Lung (tissue), 12 donors: ENCODE results near the gene MYBBP1A. TPM values are rescaled to one million over a fixed set of nuclear protein-coding genes. Genes with fewer than 3 reads are reported as not detected.
A peak's percentile ranks its signal among the peaks of the same experiment; 100 is the strongest.
"Not testable (repeated sequence)": the region's sequence is repeated elsewhere in the genome, so short reads cannot be mapped to it uniquely, and the experiment has no call there.

Experiments used
- ATAC-seq: fragments of 200-7000 bp; cut with Tn5 transposase; one replicate; pipeline ENCODE4 v1.9.1; 2020; ENCODE audit warnings: moderate number of reproducible peaks; ENCODE audit not compliant: insufficient read depth, low FRiP score
- DNase-seq, 3 donors: peaks; one replicate each; pipeline ENCODE4 v3.0.0-alpha.2; 2013 to 2017
- H3K27ac ChIP-seq, 2 donors: one replicate each; pipeline ENCODE4 v1.5.1; 2013; ENCODE audit warnings: mild to moderate bottlenecking in 2 of 2, moderate library complexity in 2 of 2, control low read depth in 1 of 2, inconsistent platforms in 1 of 2, low read depth in 1 of 2, low read length in 1 of 2
- H3K27me3 ChIP-seq, 3 donors: one replicate each; pipeline ENCODE4 v1.5.1; 2013; ENCODE audit warnings: low read length in 2 of 3; ENCODE audit not compliant: control insufficient read depth in 3 of 3, insufficient read depth in 3 of 3
- H3K36me3 ChIP-seq, 4 donors: one replicate each; pipeline ENCODE4 v1.5.1; 2013; ENCODE audit warnings: low read length in 4 of 4, mild to moderate bottlenecking in 1 of 4, moderate library complexity in 1 of 4; ENCODE audit not compliant: control insufficient read depth in 4 of 4, insufficient read depth in 4 of 4
- H3K4me1 ChIP-seq, 5 donors: one replicate each; pipeline ENCODE4 v1.5.1; 2013; ENCODE audit warnings: low read length in 5 of 5, mild to moderate bottlenecking in 2 of 5, moderate library complexity in 1 of 5; ENCODE audit not compliant: control insufficient read depth in 5 of 5, insufficient read depth in 5 of 5
- H3K4me3 ChIP-seq: one replicate; pipeline ENCODE4 v1.5.1; 2013; ENCODE audit warnings: mild to moderate bottlenecking, control low read depth, moderate library complexity
- H3K9ac ChIP-seq, 2 donors: one replicate each; pipeline ENCODE4 v1.5.1; 2013; ENCODE audit warnings: low read length in 2 of 2, control low read depth in 1 of 2; ENCODE audit not compliant: insufficient read depth in 1 of 2
- H3K9me3 ChIP-seq, 4 donors: one replicate each; pipeline ENCODE4 v1.5.1; 2013; ENCODE audit warnings: low read length in 3 of 4, mild to moderate bottlenecking in 1 of 4, moderate library complexity in 1 of 4; ENCODE audit not compliant: control insufficient read depth in 4 of 4, insufficient read depth in 3 of 4
- CTCF ChIP-seq: IDR thresholded peaks from 2 replicates; pipeline ENCODE4 v1.5.1; 2012; ENCODE audit warnings: mild to moderate bottlenecking; ENCODE audit errors: control extremely low read depth, extremely low read depth
- WGBS, 2 donors: extraction: QIAGEN DNeasy Blood & Tissue Kit; methylation state at CpG; one replicate each; pipeline ENCODE4 v1.1.7; 2013; 5-methylcytosine and 5-hydroxymethylcytosine counted together
- polyA plus RNA-seq, 2 donors: library from polyadenylated mRNA; stranded (reverse); fragments of 200-250 nt; gene quantifications; one replicate each; pipeline ENCODE4 v1.2.1, GENCODE V29; 2013
- total RNA-seq, 2 donors: library from RNA; depleted of rRNA in 1 of 2; stranded (reverse); fragments of >200 nt in 1 of 2; gene quantifications; one replicate each; pipeline ENCODE4 v1.2.1, GENCODE V29; 2014 to 2021
- donor health status: control.
- donor health status: control.
- donor health status: Bipolar disorder and iron deficiency.
- donor health status: healthy.
- donor health status: DM: yes; HTN: yes; CAD: no.

Gene MYBBP1A
- total and polyA plus RNA-seq, 4 donors, result 21.2 to 71.7 (median 34.4) TPM

DNA sequence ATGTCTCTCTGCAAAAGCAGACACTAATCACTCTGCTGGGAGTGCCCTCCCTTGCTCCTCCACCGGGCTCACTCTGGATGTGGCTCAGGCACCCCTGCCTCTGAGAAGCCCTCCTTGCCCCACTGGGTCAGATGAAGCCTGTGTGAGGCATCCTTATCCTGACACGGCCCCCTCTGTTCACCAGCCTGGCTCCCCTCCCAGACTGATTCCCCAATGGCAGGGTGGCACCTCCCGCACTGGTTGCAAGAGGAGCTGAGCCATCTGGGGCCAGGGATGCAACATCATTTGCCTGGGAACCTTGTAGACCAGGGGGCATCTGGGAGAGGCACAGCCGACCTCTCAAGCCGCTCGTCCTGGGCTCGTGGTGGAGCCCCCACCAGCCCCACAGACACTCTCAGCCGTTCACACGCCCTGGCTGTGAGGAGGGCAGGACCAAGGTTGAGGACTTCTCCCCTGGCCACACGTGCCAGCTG lies 35.8 kb upstream of the MYBBP1A start:
- H3K4me3 ChIP-seq, result no peak overlapping the region
- no peaks in the 10 kb centered on the region for H3K36me3 ChIP-seq
- no peak for ATAC-seq
- no peak for DNase-seq
- H3K9ac ChIP-seq, result no peak overlapping the region
- H3K9me3 ChIP-seq, result no peaks in the 10 kb centered on the region
- H3K4me1 ChIP-seq, result peaks cover 0 to 57% (median 9%) of the 10 kb centered on the region in 5 donors
- 71 to 78% methylated on average over 10 of the region's 10 CpGs for WGBS, 2 donors
- no peak overlapping the region for H3K27ac ChIP-seq
- no peak for TF ChIP-seq CTCF
- no peaks in the 10 kb centered on the region for H3K27me3 ChIP-seq

DNA sequence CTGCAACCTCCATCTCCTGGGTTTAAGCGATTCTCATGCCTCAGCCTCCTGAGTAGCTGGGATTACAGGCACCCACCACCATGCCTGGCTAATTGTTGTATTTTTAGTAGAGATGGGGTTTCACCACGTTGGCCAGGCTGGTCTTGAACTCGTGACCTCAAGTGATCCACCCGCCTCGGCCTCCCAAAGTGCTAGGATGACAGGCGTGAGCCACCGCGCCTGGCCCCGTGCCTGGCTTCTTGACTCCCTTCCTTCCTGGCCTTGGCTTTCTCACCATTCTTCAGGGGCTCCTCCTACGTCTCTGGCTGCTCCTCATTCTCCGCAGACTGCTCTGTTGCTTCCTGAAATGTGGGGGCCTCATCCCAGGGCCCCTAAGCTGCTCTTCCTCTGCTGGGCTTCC lies 34.9 kb upstream of the MYBBP1A start:
- WGBS, 2 donors, result 61 to 68% methylated on average over 11 of the region's 11 CpGs
- H3K36me3 ChIP-seq, H3K27me3 ChIP-seq, H3K9ac ChIP-seq, H3K9me3 ChIP-seq, DNase-seq, H3K27ac ChIP-seq, H3K4me3 ChIP-seq, ATAC-seq: not testable (repeated sequence)
- H3K4me1 ChIP-seq, result peaks cover 0 to 59% (median 7%) of the 10 kb centered on the region in 5 donors

DNA sequence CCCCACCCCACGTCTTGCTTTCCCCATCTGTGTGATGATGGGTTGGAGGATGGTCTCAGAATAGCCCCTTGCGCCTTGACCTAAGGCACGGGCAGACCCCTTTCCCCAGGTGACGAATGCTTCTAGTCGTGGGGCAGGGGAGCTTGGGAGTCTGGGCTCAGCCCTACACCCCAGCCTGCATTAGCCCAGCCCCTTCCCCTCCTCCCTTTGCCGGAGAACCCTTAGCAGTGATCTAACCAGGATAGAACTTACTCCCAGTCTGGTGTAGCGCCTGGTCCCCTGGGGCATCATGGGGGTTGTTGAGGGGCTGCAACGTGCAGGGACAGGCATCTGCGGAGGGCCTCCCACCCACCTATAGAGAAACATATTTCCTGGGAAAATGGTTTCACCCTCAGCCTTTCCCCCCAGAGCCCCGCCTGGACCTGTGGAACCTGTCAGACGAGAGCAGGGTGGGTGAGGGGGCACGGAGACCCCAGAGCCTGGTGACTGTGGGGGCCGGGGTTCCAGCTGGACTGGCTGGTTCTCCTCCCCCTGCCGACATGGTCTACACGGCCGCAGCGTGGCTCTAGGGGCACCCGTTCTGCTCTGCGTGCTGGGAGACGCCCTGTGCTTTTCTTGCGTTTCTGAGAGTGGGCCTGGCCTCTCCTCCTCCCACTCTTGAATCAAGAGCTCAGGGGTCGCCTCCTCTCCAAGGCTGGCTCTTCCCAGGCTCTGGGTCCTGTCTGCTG lies 33.9 kb upstream of the MYBBP1A start:
- 80 to 91% methylated on average over 22 of the region's 22 CpGs for WGBS, 2 donors
- DNase-seq, result peak in 1 of 3 donors; percentile 17
- no peaks in the 10 kb centered on the region for H3K9me3 ChIP-seq
- no peak overlapping the region for H3K9ac ChIP-seq
- H3K27me3 ChIP-seq, result no peaks in the 10 kb centered on the region
- no peak overlapping the region for H3K4me3 ChIP-seq
- H3K36me3 ChIP-seq, result no peaks in the 10 kb centered on the region
- ATAC-seq, result no peak
- no peak for TF ChIP-seq CTCF
- no peak overlapping the region for H3K27ac ChIP-seq
- peaks cover 0 to 60% (median 14%) of the 10 kb centered on the region in 5 donors for H3K4me1 ChIP-seq

GRCh38 chr17:4588391-4588790 lies 33.2 kb upstream of the MYBBP1A start:
- WGBS, 2 donors, result 75 to 79% methylated on average over 11 of the region's 11 CpGs
- no peak overlapping the region for H3K9ac ChIP-seq
- no peaks in the 10 kb centered on the region for H3K9me3 ChIP-seq
- DNase-seq (no peak), ATAC-seq (no peak)
- H3K36me3 ChIP-seq, result no peaks in the 10 kb centered on the region
- TF ChIP-seq CTCF, result no peak
- H3K27ac ChIP-seq, result no peak overlapping the region
- no peaks in the 10 kb centered on the region for H3K27me3 ChIP-seq
- H3K4me3 ChIP-seq, result no peak overlapping the region
- H3K4me1 ChIP-seq, result peaks cover 0 to 63% (median 15%) of the 10 kb centered on the region in 5 donors
